Right kidney (tissue), 1 donor: Measurements from ENCODE around the gene ENOSF1.
"Not testable (repeated sequence)": the region's sequence is repeated elsewhere in the genome, so short reads cannot be mapped to it uniquely, and the experiment has no call there.

Experiments
- DNase-seq: peaks from one replicate; pipeline ENCODE4 v3.0.0-alpha.2; 2016

The ENOSF1 gene

GRCh38 chr18:709771-710170 lies 2.7 kb downstream of the ENOSF1 start:
- no peak for DNase-seq

- DNase-seq: no peak
These were observed 4.3 kb downstream of the ENOSF1 start for GRCh38 chr18:708096-708495.

- no peak for DNase-seq
These were observed 6.0 kb downstream of the ENOSF1 start for GRCh38 chr18:706405-706804.

- no peak for DNase-seq
These were observed 9.0 kb downstream of the ENOSF1 start for GRCh38 chr18:703213-703967.

- DNase-seq: no peak
These were observed 14.6 kb downstream of the ENOSF1 start for GRCh38 chr18:697800-698199.

GRCh38 chr18:697012-697411 lies 15.4 kb downstream of the ENOSF1 start:
- no peak for DNase-seq

- DNase-seq: no peak
These were observed 18.8 kb downstream of the ENOSF1 start for GRCh38 chr18:693466-694187.

- DNase-seq: no peak
These were observed 19.6 kb downstream of the ENOSF1 start for GRCh38 chr18:692824-693223.

- no peak for DNase-seq
These were observed 24.1 kb downstream of the ENOSF1 start for GRCh38 chr18:688323-688722.

GRCh38 chr18:686339-687111 lies 25.9 kb downstream of the ENOSF1 start:
- no peak for DNase-seq

- no peak for DNase-seq
These were observed 27.0 kb downstream of the ENOSF1 start for GRCh38 chr18:685438-685837.

- DNase-seq: no peak
These were observed 28.9 kb downstream of the ENOSF1 start for GRCh38 chr18:683531-683930.

GRCh38 chr18:682833-683232 lies 29.6 kb downstream of the ENOSF1 start:
- DNase-seq: no peak

- DNase-seq: not testable (repeated sequence)
These were observed 30.0 kb downstream of the ENOSF1 start for GRCh38 chr18:682416-682815.

GRCh38 chr18:681985-682384 lies 30.4 kb downstream of the ENOSF1 start:
- no peak for DNase-seq

GRCh38 chr18:680392-680791 lies 32.0 kb downstream of the ENOSF1 start:
- DNase-seq: no peak

GRCh38 chr18:679516-679915 lies 32.9 kb downstream of the ENOSF1 start:
- no peak for DNase-seq

GRCh38 chr18:678482-679182 lies 33.8 kb downstream of the ENOSF1 start:
- no peak for DNase-seq

GRCh38 chr18:677951-678381 lies 34.5 kb downstream of the ENOSF1 start:
- no peak for DNase-seq

GRCh38 chr18:677145-677544 lies 35.3 kb downstream of the ENOSF1 start:
- DNase-seq: no peak

- no peak for DNase-seq
These were observed 35.7 kb downstream of the ENOSF1 start for GRCh38 chr18:676736-677135.

- no peak for DNase-seq
These were observed 36.4 kb downstream of the ENOSF1 start for GRCh38 chr18:676069-676468.

GRCh38 chr18:675307-675706 lies 37.1 kb downstream of the ENOSF1 start:
- no peak for DNase-seq
